ENCODE data around the gene CBR4.

DNA sequence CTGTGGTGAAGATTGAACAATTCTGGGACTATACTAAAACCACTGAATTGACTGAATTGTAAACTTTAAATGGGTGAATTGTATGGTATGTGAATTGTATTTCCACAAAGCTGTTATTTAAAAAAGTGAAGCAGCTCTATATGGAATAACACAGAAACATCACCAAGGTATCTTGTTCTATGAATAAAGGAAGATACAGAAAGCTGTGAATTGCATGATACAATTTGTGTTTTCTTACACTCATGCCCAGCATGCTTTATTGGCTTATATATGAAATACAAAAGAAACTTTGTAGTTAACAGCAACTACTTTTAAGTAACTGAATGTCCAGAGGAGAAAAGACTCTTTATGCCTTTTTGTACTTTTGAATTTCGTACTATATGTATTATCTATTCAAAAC, 11.5 kb downstream of the CBR4 start:
- TF ChIP-seq, protein P1, sequence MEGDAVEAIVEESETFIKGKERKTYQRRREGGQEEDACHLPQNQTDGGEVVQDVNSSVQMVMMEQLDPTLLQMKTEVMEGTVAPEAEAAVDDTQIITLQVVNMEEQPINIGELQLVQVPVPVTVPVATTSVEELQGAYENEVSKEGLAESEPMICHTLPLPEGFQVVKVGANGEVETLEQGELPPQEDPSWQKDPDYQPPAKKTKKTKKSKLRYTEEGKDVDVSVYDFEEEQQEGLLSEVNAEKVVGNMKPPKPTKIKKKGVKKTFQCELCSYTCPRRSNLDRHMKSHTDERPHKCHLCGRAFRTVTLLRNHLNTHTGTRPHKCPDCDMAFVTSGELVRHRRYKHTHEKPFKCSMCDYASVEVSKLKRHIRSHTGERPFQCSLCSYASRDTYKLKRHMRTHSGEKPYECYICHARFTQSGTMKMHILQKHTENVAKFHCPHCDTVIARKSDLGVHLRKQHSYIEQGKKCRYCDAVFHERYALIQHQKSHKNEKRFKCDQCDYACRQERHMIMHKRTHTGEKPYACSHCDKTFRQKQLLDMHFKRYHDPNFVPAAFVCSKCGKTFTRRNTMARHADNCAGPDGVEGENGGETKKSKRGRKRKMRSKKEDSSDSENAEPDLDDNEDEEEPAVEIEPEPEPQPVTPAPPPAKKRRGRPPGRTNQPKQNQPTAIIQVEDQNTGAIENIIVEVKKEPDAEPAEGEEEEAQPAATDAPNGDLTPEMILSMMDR (IDR thresholded peaks at IDR 0.05): no peak
- no peak for TF ChIP-seq POLR2A (IDR thresholded peaks at IDR 0.05)
